CD4-positive, alpha-beta T cell treated with Interleukin-12 subunit alpha and Interleukin-12 subunit beta, for 1 hour (primary cell): ENCODE data around the gene CALHM2.

Experiments
- DNase-seq: peaks from one replicate; pipeline ENCODE4 v3.0.0-alpha.2; 2020

CALHM2 gene

GRCh38 chr10:103415581-103415980 lies 36.6 kb downstream of the CALHM2 start:
- no peak for DNase-seq

GRCh38 chr10:103413564-103413963 lies 38.6 kb downstream of the CALHM2 start:
- DNase-seq, result no peak

- DNase-seq, result no peak
Observed at GRCh38 chr10:103397191-103397825, 54.9 kb downstream of the CALHM2 start.

GRCh38 chr10:103396789-103397087 lies 55.4 kb downstream of the CALHM2 start:
- DNase-seq, result no peak
